ENCODE measurements around the gene SPATA24. TPM values are rescaled to one million over a fixed set of nuclear protein-coding genes. Genes with fewer than 3 reads are reported as not detected.
"Not testable (repeated sequence)": the region's sequence is repeated elsewhere in the genome, so short reads cannot be mapped to it uniquely, and the experiment has no call there.

SPATA24 gene, protein sequence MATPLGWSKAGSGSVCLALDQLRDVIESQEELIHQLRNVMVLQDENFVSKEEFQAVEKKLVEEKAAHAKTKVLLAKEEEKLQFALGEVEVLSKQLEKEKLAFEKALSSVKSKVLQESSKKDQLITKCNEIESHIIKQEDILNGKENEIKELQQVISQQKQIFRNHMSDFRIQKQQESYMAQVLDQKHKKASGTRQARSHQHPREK
- 1 to 10 TPM; 1.9 to 2.6 TPM for total RNA-seq
- long read RNA-seq, donor 1, result 0 reads
- long read RNA-seq, donor 2, partial matches to known transcripts, result 0 of 2 reads
- long read RNA-seq, donor 2, other reads (novel, unspliced or antisense), result 0 of 2 reads

DNA sequence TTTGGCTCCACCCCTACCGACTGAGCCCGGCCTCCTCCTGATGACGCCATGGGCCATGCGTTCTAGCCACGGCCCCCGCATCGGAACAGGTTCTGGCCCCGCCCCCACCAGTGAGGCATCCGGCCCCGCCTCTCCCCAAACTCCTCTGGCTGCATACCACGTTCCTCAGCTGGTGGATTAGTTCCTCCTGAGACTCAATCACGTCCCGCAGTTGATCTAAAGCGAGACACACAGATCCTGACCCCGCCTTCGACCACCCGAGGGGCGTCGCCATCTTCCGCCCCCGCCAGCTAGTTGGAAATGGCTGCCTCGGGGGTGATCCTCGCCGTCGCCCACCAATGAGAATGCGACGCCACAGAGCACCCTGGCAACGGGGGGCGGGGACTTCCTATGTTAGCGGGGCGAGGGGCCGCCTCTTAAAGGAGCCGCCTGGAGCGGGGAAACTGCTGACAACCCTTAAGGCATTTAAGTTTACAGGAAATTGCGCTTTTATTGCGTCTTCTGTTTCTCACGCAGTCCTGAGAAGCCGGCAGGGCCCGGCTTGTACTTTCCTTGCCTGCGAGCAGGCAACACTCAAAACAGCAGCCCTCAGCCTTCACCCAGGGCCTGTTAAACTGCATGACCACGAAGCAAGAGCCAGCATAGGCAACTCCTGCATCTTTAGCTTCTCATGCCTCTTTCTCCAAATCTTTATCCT, at the start of gene SPATA24:
TSS of gene SPATA24 (minus strand) at position 303 of the 697 bp plus-strand sequence. CDS start at position 274, 29 bp downstream.
- peak; percentile 99 for DNase-seq (ENCODE audit: low spot score)
- intact Hi-C loops (cut with DNase I), result loop anchor here in 1 of 2 donors (10.0 kb wide), 1 partner anchor 1159 kb away; no protein-coding TSS in a partner anchor

DNA sequence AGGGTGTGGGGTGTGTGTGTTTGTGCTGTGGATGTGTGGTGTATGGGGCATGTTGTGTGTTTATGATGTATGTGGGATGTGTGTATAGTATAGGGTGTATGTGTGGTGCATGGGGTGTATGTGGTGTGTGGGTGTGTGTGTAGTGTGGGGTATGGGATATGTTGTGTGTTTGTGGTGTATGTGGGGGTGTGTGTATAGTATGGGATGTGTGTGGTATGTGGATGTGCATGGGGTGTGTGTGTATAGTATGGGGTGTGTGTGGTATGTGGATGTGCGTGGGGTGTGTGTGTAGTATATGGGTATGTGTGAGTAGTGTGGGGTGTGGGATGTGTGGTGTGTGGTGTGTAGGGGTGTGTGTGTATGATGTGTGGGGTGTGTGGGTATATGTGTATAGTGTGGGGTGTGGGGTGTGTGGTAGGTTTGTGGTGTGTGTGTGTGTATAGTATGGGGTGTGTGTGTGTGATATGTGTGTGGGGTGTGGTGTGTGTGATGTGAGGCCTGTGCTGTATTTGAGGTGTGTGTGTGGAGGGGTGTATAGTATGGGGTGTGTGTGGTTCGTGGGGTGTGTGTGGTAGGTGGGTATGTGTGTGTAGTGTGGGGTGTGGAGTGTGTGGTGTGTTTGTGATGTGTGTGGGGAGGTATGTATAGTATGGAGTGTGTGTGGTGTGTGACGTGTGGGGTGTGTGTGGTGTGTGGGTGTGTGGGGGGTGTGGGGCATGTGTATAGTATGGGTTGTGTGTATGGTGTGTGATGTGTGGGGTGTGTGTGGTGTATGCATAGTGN, 48.2 kb upstream of the SPATA24 start:
- DNase-seq (ENCODE audit: low spot score), result peak; percentile 9
- intact Hi-C loops (cut with DNase I), result no loop called here

DNA sequence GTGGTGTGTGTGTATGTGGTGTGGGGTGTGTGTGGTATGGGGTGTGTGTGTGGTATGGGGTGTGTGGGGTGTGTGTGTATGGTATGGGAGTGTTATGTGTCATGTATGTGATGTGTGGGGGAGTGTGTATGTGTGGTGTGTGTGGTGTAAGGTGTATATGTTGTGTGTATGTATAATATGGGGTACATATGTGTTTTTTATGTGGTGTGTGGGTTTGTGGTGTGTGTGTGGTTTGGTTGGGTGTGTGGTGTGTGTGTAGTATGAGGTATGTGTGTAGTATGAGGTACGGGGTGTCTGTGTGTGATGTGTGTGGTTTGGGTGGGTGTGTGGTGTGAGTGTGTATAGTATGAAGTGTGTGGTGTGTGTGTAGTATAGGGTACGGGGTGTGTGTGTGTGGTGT, 47.3 kb upstream of the SPATA24 start:
- peak; percentile 5 for DNase-seq (ENCODE audit: low spot score)
- intact Hi-C loops (cut with DNase I), result no loop called here

DNA sequence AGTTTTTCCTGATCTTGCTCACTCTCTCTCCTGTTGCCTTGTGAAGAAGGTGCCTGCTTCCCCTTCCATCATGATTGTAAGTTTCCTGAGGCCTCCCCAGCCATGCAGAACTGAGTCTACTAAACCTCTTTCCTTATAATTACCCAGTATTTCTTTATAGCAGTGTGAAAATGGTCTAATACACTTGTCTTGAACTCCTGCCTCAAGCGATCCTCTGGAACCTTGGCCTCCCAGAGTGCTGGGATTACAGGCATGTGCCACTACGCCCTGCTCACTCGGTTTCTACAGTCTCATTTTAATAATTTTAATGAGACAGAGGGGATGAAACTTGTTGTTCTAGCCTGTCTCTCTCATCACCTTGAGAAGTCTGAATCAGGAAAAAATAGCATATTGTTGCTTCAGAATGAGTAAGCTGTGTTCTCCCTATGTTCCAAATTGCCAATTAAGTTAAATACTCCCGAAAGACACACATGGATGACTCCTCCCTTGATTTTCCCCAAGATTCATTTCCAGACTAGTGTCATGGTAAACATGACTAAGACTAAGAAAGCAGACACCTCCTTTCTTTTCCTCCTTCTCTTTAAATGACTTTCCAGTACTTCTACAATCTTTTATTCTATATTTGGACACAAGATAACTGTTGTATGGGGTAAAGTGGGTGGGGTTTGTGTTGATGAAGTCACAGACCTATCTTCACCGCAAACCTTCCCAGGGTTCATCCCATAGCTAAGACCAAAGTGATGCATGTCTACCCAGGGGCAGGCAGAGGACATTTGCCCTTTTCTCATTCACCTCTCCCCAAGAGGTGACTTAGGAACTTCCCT, 43.3 kb upstream of the SPATA24 start:
- no peak for DNase-seq (ENCODE audit: low spot score)
- intact Hi-C loops (cut with DNase I), result no loop called here

DNA sequence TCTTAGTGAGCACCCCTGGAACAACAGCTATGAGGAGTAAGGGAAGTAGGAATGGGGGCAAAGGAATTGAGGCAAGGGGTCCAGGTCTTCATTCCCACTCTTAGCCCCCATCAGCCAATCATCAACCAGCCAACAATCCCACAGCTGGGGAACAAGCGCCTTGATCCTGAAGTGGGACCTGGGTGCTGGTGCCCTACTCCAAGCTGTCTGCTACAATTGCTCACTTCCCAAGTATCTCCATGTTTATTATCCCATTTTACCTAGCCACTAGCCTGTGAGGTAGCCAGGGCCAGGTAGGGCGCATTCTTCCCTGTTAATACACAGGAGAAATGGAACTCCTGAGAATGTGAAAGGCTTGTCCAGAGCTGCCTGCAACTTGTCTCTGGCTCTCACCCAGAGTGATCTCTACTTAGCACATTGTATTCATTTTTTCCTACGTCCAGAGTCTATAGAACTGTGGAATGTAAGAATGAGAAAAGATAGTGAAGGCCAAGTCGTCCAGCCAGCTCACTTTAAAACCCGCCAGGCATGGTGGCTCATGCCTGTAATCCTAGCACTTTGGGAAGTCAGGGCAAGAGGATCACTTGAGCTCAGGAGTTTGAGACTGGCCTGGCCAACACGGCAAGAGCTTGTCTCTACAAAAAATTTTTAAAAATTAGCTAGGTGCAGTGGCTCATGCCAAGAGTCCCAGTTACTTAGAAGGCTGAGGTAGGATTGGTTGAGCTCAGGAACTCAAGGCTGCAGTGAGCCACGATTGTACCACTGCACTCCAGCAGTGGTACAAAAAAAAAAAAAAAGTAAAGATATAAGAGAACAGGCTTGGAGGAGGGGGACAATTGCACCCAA, 41.7 kb upstream of the SPATA24 start:
- intact Hi-C loops (cut with DNase I), result no loop called here
- DNase-seq (ENCODE audit: low spot score), result no peak

DNA sequence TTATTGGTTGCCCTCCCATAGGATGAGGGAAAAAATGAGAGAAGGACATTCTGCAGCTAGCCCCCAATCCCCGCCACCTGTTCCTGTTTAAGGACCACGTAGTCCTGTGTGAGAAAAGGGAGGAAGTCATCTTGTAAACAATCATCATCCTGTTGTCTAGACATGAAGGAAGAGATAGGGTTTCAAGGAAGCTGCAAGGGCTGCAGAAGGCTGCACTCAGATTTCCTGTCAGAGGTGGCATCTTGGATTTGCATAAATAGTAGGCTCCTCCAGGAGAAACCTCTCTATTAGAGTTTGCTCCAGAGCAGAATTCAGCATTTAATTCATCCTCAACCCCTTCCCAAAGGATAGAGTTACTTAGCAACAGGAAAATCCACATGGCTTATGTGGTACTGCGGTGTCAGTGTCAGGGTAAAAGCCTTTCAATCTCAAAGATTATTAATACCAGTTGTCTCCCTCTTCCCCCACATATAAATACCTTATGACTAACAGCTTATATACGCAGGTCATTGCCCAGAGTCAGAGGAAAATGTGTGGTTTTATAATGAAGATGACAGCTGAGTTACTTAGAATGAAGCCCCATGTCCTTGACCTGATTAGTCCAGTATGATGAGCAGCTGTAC, 40.1 kb upstream of the SPATA24 start:
- DNase-seq (ENCODE audit: low spot score), result no peak
- intact Hi-C loops (cut with DNase I), result no loop called here

DNA sequence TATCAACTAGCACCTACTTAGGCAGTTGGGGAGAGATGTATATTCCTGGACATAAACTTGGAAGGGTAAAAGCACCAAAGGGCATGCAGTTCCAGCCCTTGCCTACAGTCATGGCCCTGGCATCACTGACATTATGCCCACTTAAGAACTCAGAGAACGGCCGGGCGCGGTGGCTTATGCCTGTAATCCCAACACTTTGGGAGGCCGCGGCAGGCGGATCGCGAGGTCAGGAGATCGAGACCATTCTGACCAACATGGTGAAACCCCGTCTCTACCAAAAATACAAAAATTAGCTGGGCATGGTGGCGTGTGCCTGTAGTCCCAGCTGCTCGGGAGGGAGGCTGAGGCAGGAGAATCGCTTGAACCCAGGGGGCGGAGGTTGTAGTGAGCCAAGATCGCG, 36.5 kb upstream of the SPATA24 start:
- intact Hi-C loops (cut with DNase I); DNase-seq (ENCODE audit: low spot score): not testable (repeated sequence)

DNA sequence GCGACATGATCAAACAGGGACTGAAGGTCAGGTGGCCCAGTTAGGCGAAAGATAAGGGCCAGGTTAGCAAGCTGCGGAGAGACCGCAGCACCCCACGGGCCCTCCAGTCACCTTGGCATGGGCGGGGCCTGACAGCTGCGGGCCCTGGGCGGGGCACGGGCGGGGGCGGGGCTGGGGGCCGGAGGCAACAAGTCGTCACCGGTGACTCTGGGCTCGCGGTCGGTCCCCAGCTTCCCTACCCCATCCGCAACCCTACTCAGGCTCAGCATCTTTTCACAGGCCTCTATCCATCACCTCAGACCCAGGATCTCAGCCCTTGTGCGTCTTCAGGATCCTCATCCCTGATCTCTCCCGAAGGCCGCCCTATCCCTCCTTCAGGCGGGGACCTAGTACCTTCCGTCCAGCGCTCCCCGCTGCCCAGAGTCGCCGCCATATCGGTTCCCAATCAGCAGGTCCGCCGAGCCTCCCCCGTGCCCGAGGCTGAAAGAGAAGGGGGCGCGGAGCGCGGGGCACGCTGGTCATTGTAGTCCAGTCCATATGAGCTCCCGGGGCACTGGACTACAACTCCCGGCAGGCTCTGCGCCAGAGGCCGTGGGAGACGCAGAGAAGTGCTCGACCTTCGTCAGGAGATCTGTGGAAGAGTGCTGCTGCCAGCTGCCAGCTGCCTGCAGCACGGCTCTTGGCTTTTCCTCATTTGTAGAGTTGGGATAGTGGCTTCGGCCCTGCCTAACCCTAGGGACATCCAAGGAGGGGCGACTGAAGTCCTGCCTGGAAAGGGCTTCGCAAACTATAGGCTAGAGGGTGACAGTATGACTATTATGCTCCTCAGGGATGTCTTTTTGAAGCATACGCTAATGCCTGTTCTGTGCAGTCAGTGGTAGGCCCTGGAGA, 35.4 kb upstream of the SPATA24 start, which contains the start of gene DNAJC18:
TSS of gene DNAJC18 (minus strand) at position 513 of the 891 bp plus-strand sequence. CDS start at position 433, 80 bp downstream.
- intact Hi-C loops (cut with DNase I), result loop anchor here in 1 of 2 donors (5.0 kb wide), 1 partner anchor 78 kb away; no protein-coding TSS in a partner anchor
- DNase-seq (ENCODE audit: low spot score), result peak; percentile 98

DNA sequence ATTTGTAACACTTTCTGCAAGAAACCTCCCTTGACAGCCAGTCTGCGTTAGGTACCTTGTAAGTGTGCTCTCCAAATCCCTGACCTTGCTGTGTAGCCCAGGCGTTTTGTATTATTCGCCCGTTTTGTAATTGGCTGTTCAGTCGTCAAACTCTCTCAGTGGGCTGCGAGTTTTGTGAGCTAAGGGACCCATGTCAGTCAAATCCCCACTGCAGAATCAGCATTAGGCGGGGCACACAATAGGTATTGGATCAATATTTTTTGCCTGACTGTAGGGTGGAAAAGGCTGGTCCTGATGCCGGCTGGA, 34.8 kb upstream of the SPATA24 start:
- DNase-seq (ENCODE audit: low spot score), result no peak
- intact Hi-C loops (cut with DNase I), result loop anchor here in 1 of 2 donors (5.0 kb wide), 1 partner anchor 79 kb away; no protein-coding TSS in a partner anchor

DNA sequence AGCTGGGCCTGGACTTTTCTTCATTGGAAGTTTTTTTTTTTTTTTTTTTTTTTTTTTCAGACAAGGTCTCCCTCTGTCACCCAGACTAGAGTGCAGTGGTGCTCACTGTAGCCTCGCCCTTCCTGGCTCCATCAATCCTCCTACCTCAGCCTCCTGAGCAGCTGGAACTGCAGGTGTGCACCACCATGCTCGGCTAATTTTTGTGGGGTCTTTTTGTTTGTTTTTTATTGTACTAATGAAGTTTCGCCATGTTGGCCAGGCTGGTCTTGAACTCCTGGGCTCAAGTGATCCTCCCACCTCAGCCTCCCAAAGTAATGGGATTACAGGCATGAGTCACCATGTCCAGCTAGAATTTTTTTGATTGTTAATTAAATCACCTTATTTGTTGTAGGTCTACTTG, 31.8 kb upstream of the SPATA24 start:
- DNase-seq (ENCODE audit: low spot score), result peak; percentile 9
- intact Hi-C loops (cut with DNase I), result loop anchor here in 1 of 2 donors (5.0 kb wide), 1 partner anchor 82 kb away; no protein-coding TSS in a partner anchor

DNA sequence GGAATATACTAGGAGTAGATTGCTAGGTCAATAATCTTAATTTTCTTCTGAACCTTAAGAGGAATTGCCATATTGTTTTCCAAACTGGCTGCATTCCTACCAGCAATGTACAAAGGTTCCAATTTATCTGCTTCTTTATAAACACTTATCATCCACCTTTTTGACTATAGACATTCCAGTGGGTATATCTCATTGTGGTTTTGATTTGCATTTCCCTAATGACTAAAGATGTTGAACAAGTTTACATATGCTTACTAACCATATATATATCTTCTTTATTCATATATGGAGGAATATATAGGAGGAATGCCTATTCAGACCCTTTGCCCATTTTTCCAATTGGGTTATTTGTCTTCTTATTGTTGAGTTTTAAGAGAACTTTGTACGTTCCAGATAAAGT, 27.8 kb upstream of the SPATA24 start:
- intact Hi-C loops (cut with DNase I), result no loop called here
- DNase-seq (ENCODE audit: low spot score), result no peak

DNA sequence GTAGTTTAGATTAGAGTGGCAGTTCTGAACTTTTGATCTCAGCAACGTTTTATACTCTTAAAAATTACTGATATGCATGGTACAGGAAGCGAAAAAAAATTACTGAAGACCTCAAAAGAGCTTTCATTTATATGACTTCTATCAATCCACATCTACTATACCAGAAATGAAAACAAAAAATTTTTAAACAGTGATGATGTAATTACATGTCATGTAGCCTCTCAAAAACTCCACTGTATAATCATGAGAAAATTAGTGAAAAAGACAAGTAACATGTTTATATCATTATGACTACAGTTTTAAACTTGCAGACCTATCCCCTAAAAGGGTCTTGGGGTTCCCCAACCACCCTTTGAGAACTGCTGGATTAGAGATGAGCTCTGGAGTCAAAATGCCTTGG, 26.1 kb upstream of the SPATA24 start:
- intact Hi-C loops (cut with DNase I), result no loop called here
- DNase-seq (ENCODE audit: low spot score), result no peak

DNA sequence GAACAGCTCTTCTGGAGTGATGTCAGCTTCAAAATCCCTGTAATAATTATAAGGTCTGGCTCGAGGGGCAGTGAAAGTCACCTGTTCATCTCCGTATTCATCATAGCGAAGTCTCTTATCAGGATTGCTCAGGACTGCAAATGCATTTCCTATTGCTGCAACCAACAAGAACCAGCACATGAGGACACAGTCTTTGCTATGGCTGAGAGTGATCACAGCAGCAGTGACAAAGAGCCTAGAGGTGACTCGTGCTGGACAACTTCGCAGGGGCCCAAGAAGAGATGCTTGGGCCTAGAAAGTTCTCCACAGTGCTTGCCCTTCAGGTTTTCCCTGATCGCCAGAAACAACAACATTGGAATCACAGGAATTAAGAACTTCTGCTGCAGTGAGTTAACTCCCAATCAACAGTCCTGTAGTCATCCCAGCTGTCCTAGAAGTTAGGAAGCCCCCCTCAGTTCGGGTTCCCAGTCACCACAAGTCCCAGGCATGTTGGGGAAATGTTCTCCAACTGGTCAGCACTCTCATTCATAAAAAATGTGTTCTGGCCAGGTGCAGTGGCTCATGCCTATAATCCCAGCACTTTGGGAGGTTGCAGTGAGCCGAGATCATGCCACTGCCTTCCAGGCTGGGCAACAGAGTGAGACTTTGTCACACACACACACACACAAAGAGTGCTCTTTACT, 22.5 kb upstream of the SPATA24 start:
- DNase-seq (ENCODE audit: low spot score), result no peak

DNA sequence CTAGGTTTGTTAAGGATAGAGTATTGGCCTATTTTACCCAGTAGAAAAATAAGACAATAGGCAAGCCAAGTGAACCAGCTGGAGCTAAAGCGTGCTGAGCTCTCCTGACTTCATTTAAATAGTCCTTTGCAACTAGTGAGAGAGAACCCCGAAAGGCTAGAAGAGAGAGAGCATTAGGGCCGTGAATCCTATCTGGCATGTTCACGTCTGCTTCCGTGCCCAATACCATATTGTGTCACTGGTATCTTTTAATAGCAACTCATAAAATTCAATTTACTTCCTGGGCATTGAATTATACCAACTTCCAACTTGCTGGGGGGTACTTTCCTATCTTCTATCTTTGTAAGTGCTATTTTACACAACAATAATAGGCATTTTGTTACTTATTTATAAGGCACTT, 21.6 kb upstream of the SPATA24 start:
- DNase-seq (ENCODE audit: low spot score), result no peak
- intact Hi-C loops (cut with DNase I), result no loop called here

More for the DNA sequence above, 22.5 kb upstream of the SPATA24 start:
- intact Hi-C loops (cut with DNase I), result no loop called here

DNA sequence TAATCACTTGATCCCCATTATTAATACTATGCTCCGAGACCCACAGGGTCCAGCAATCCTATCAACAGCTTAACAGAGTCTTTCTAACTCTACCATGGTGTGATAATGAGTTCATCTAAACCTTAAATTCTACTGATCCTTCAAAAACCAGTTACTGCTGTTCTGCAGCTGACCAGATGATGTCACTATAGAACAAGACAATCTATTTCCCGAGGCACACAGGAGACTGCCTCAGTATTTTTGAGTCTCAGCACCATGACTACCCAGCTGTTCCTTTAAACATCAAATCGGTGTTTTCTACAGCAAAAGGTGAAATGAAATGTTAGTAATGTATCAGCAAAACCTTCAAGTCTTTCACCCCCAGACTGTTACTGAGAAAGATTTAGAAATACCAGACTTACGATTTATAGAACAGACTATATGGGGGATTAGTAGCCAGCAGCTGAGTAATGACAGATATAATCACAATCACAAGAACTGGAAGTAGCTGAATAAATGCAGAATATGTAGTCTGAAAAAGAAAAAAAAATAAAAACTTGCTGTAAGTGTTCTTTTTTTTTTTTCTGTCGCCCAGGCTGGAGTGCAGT, 18.5 kb upstream of the SPATA24 start:
- DNase-seq (ENCODE audit: low spot score), result no peak
- intact Hi-C loops (cut with DNase I), result loop anchor here in 1 of 2 donors (5.0 kb wide), 1 partner anchor 90 kb away; no protein-coding TSS in a partner anchor
